ENCODE results near the gene EFNA1. TPM values are rescaled to one million over a fixed set of nuclear protein-coding genes. Genes with fewer than 3 reads are reported as not detected.
"Not testable (repeated sequence)": the region's sequence is repeated elsewhere in the genome, so short reads cannot be mapped to it uniquely, and the experiment has no call there.

EFNA1 gene
- total RNA-seq, 1 experiment from 2014 or later = 35.7 TPM

GRCh38 chr1:155145491-155145890, 17.8 kb downstream of the EFNA1 start:
- Histone ChIP-seq H3K4me1 (replicated peaks; ENCODE audit: insufficient read depth) (no peaks in the 10 kb centered on the region), H3K27ac (no peak overlapping the region), H3F3A (ENCODE audit: insufficient read depth, low read depth) (no peaks in the 10 kb centered on the region), H3K9me2 (ENCODE audit: insufficient read depth) (no peaks in the 10 kb centered on the region), H3K4me3 (no peak overlapping the region), H4K20me1 (ENCODE audit: insufficient read depth) (no peaks in the 10 kb centered on the region), H3K4me2 (no peak overlapping the region), H2AFZ (no peak overlapping the region), H3K79me2 (ENCODE audit: low read depth) (no peaks in the 10 kb centered on the region), H3K27me3 (ENCODE audit: insufficient read depth, low read depth) (0 out of 2 replicates have a peak, but pooled peaks cover 4% of the 10 kb centered on the region), H3K36me3 (ENCODE audit: low read depth) (no peaks in the 10 kb centered on the region), H3K9me3 (ENCODE audit: insufficient read depth, low read depth) (no peaks in the 10 kb centered on the region)
- no peak for DNase-seq
- no peak for TF ChIP-seq EZH2 (IDR thresholded peaks at IDR 0.05; ENCODE audit: low read depth)
- TF ChIP-seq CTCF (conservative IDR thresholded peaks at IDR 0.05) = no peak; the same call in 1 of the 2 replicates
- CTCF ChIA-PET = interaction anchor here (1.0 kb wide), 1 partner anchor 15 kb away, joined by 3 read pairs; no protein-coding TSS in a partner anchor
- BruUV-seq (replicated peaks) = no TSS peak
- intact Hi-C loops (cut with micrococcal nuclease; ENCODE audit: unreplicated experiment) = no loop called here
- POLR2A ChIA-PET (ENCODE audit: unreplicated experiment) = interaction anchor here (0.6 kb wide), 1 partner anchor 19 kb away, joined by 3 read pairs; no protein-coding TSS in a partner anchor

- CTCF ChIA-PET = not testable (repeated sequence)
Observed at GRCh38 chr1:155155996-155156643, 28.4 kb downstream of the EFNA1 start.

GRCh38 chr1:155158991-155159390, 31.3 kb downstream of the EFNA1 start:
- H4K20me1 ChIP-seq (ENCODE audit: insufficient read depth) = no peaks in the 10 kb centered on the region
- H3K9me2 ChIP-seq (ENCODE audit: insufficient read depth) = no peaks in the 10 kb centered on the region
- no peaks in the 10 kb centered on the region for H3K27me3 ChIP-seq (ENCODE audit: insufficient read depth, low read depth)
- DNase-seq = no peak
- no TSS peak for BruUV-seq (replicated peaks)
- no peaks in the 10 kb centered on the region; the same call in 1 of the 2 replicates for H3F3A ChIP-seq (ENCODE audit: insufficient read depth, low read depth)
- H3K4me3 ChIP-seq = no peak overlapping the region
- H3K79me2 ChIP-seq (ENCODE audit: low read depth) = no peaks in the 10 kb centered on the region
- ChIA-PET POLR2A (ENCODE audit: unreplicated experiment) (no interaction called here), CTCF (no interaction called here)
- no peak overlapping the region for H3K4me2 ChIP-seq
- intact Hi-C loops (cut with micrococcal nuclease; ENCODE audit: unreplicated experiment) = no loop called here
- TF ChIP-seq CTCF (conservative IDR thresholded peaks at IDR 0.05) (no peak), EZH2 (IDR thresholded peaks at IDR 0.05; ENCODE audit: low read depth) (no peak)
- H3K36me3 ChIP-seq (ENCODE audit: low read depth) = no peaks in the 10 kb centered on the region
- H3K9me3 ChIP-seq (ENCODE audit: insufficient read depth, low read depth) = no peaks in the 10 kb centered on the region
- no peaks in the 10 kb centered on the region for H3K4me1 ChIP-seq (replicated peaks; ENCODE audit: insufficient read depth)
- H3K27ac ChIP-seq = no peak overlapping the region
- H2AFZ ChIP-seq = no peak overlapping the region

More at GRCh38 chr1:155155996-155156643, 28.4 kb downstream of the EFNA1 start:
- H3K79me2 ChIP-seq (ENCODE audit: low read depth); H3K4me2 ChIP-seq; H3K9me2 ChIP-seq (ENCODE audit: insufficient read depth); H2AFZ ChIP-seq; POLR2A ChIA-PET (ENCODE audit: unreplicated experiment); H3K27me3 ChIP-seq (ENCODE audit: insufficient read depth, low read depth); H3K36me3 ChIP-seq (ENCODE audit: low read depth); BruUV-seq (replicated peaks); H3K9me3 ChIP-seq (ENCODE audit: insufficient read depth, low read depth); H3K4me3 ChIP-seq; H3K27ac ChIP-seq; H4K20me1 ChIP-seq (ENCODE audit: insufficient read depth); H3F3A ChIP-seq (ENCODE audit: insufficient read depth, low read depth); intact Hi-C loops (cut with micrococcal nuclease; ENCODE audit: unreplicated experiment); H3K4me1 ChIP-seq (replicated peaks; ENCODE audit: insufficient read depth); DNase-seq: not testable (repeated sequence)

DNA sequence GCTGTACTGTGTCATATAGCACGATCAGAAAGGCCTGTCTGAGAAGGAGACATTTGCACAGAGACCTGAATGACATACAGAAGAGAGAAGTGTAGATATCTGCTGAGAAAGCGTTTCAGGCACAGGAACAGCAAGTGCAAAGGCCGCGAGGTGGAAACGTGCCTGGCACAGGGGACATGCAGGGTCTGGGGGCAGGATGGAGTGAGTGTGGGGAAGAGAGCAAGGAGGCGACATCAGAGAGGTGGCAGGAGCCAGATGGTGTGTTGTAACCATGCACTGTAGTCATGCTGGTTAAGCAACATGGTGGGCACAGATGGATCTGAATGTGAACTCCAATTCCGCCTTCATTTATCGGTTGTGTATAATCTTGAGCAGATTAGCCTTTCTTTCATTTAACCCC, 32.5 kb downstream of the EFNA1 start:
- Histone ChIP-seq H3K36me3 (ENCODE audit: low read depth) (no peaks in the 10 kb centered on the region), H3K79me2 (ENCODE audit: low read depth) (no peaks in the 10 kb centered on the region), H3K4me3 (no peak overlapping the region), H3K4me1 (replicated peaks; ENCODE audit: insufficient read depth) (no peaks in the 10 kb centered on the region), H4K20me1 (ENCODE audit: insufficient read depth) (no peaks in the 10 kb centered on the region), H3F3A (ENCODE audit: insufficient read depth, low read depth) (no peaks in the 10 kb centered on the region; the same call in 1 of the 2 replicates), H3K27ac (no peak overlapping the region), H3K27me3 (ENCODE audit: insufficient read depth, low read depth) (no peaks in the 10 kb centered on the region), H3K9me2 (ENCODE audit: insufficient read depth) (no peaks in the 10 kb centered on the region), H3K4me2 (no peak overlapping the region), H2AFZ (no peak overlapping the region), H3K9me3 (ENCODE audit: insufficient read depth, low read depth) (no peaks in the 10 kb centered on the region)
- BruUV-seq (replicated peaks) = no TSS peak
- intact Hi-C loops (cut with micrococcal nuclease; ENCODE audit: unreplicated experiment) = no loop called here
- TF ChIP-seq CTCF (conservative IDR thresholded peaks at IDR 0.05) = no peak
- no peak for TF ChIP-seq EZH2 (IDR thresholded peaks at IDR 0.05; ENCODE audit: low read depth)
- no peak for DNase-seq
- ChIA-PET CTCF (no interaction called here), POLR2A (ENCODE audit: unreplicated experiment) (no interaction called here)

GRCh38 chr1:155162631-155163030, 35.0 kb downstream of the EFNA1 start:
- H3K9me3 ChIP-seq (ENCODE audit: insufficient read depth, low read depth); H3K9me2 ChIP-seq (ENCODE audit: insufficient read depth); H3K36me3 ChIP-seq (ENCODE audit: low read depth); intact Hi-C loops (cut with micrococcal nuclease; ENCODE audit: unreplicated experiment); H3K79me2 ChIP-seq (ENCODE audit: low read depth); H3K27ac ChIP-seq; H3F3A ChIP-seq (ENCODE audit: insufficient read depth, low read depth); BruUV-seq (replicated peaks); H3K4me1 ChIP-seq (replicated peaks; ENCODE audit: insufficient read depth); POLR2A ChIA-PET (ENCODE audit: unreplicated experiment); H3K4me3 ChIP-seq; DNase-seq; H4K20me1 ChIP-seq (ENCODE audit: insufficient read depth); H2AFZ ChIP-seq; H3K27me3 ChIP-seq (ENCODE audit: insufficient read depth, low read depth); H3K4me2 ChIP-seq: not testable (repeated sequence)
- CTCF ChIA-PET = interaction anchor here (0.7 kb wide), 2 partner anchors 69 to 670 kb away, joined by 4 to 6 read pairs; no protein-coding TSS in a partner anchor

All from PC-9 (cell line).